CD4-positive, alpha-beta memory T cell (primary cell): ENCODE measurements around the gene TMEM167A. TPM values are rescaled to one million over a fixed set of nuclear protein-coding genes. Genes with fewer than 3 reads are reported as not detected.

Experiments used
- CTCF ChIA-PET: fragments of 350-600 bp; sonication (Branson Sonifier 250); formaldehyde crosslinking; loops from one replicate; lab custom pipeline; 2021; ENCODE audit warnings: inconsistent platforms; ENCODE audit not compliant: partially characterized antibody; lab: Charles Lee
- POLR2A ChIA-PET: fragments of 350-600 bp; sonication (Branson Sonifier 250); formaldehyde crosslinking; loops from one replicate; lab custom pipeline; 2021; ENCODE audit not compliant: partially characterized antibody; lab: Charles Lee
- DNase-seq, 5 donors: peaks; one replicate each; pipeline versions ENCODE4 v3.0.0 to v3.0.0-alpha.2; 2020 to 2022; ENCODE audit warnings: mixed read lengths in 1 of 5
- H3K27ac ChIP-seq: one replicate; pipeline ENCODE4 v1.7.0; 2013; ENCODE audit warnings: low read depth, low read length
- H3K27me3 ChIP-seq: 2 replicates; pipeline ENCODE4 v1.7.0; 2013; ENCODE audit warnings: mild to moderate bottlenecking, low read length, moderate library complexity; ENCODE audit not compliant: insufficient read depth
- H3K36me3 ChIP-seq: 2 replicates; pipeline ENCODE4 v1.7.0; 2013; ENCODE audit warnings: mild to moderate bottlenecking, low read length, moderate library complexity; ENCODE audit not compliant: insufficient read depth
- H3K4me1 ChIP-seq: 2 replicates; pipeline ENCODE4 v1.7.0; 2013; ENCODE audit warnings: mild to moderate bottlenecking, low read length, moderate library complexity; ENCODE audit not compliant: insufficient read depth
- H3K4me3 ChIP-seq, 2 donors: one replicate each; pipeline ENCODE4 v1.7.0; 2013; ENCODE audit warnings: low read length in 2 of 2, mild to moderate bottlenecking in 1 of 2
- H3K9me3 ChIP-seq, 2 donors: one replicate each; pipeline ENCODE4 v1.7.0; 2013; ENCODE audit warnings: low read length in 2 of 2, control low read depth in 1 of 2; ENCODE audit not compliant: control insufficient read depth in 1 of 2
- H3K27ac Mint-ChIP-seq, 7 donors: one replicate each; pipeline ENCODE4 v1.8.0; 2020 to 2021; ENCODE audit warnings: mixed read lengths in 7 of 7, mild to moderate bottlenecking in 6 of 7, inconsistent platforms in 3 of 7, moderate library complexity in 3 of 7
- H3K27me3 Mint-ChIP-seq, 2 donors: one replicate each; pipeline ENCODE4 v1.8.0; 2020 to 2021; ENCODE audit warnings: mixed read lengths in 2 of 2
- H3K36me3 Mint-ChIP-seq, 2 donors: one replicate each; pipeline ENCODE4 v1.8.0; 2020 to 2021; ENCODE audit warnings: mixed read lengths in 2 of 2, inconsistent platforms in 1 of 2, mild to moderate bottlenecking in 1 of 2
- H3K4me1 Mint-ChIP-seq, 4 donors: one replicate each; pipeline ENCODE4 v1.8.0; 2020 to 2021; ENCODE audit warnings: mixed read lengths in 4 of 4, mild to moderate bottlenecking in 1 of 4
- H3K4me3 Mint-ChIP-seq, 8 donors: one replicate each; pipeline ENCODE4 v1.8.0; 2020 to 2021; ENCODE audit warnings: mixed read lengths in 8 of 8, mild to moderate bottlenecking in 7 of 8, moderate library complexity in 6 of 8, inconsistent platforms in 3 of 8
- H3K9me3 Mint-ChIP-seq, 8 donors: one replicate each; pipeline ENCODE4 v1.8.0; 2020 to 2021; ENCODE audit warnings: mixed read lengths in 8 of 8, mild to moderate bottlenecking in 5 of 8, inconsistent platforms in 3 of 8, moderate library complexity in 1 of 8
- intact Hi-C: fragments of 100-400 bp; cut with micrococcal nuclease; formaldehyde crosslinking; loops from one replicate; pipeline ENCODE4 v1.15.1; 2023
- polyA plus RNA-seq, 2 donors: library from polyadenylated mRNA; unstranded; fragments of 300-500 nt; fragmentation: Illumina TruSeq; gene quantifications; one replicate each; pipeline ENCODE4 v1.2.3, GENCODE V29; 2021
- total RNA-seq, 2 experiments: library from RNA; stranded (reverse); gene quantifications; one replicate each; pipeline ENCODE4 v1.2.3, GENCODE V29; 2021

The TMEM167A gene
- total RNA-seq, result 10 to 100 TPM; 44.6 to 47.9 TPM
- 10 to 100 TPM; 67.3 to 84.3 TPM for polyA plus RNA-seq

GRCh38 chr5:83076742-83077661 is at the start of gene TMEM167A, which contains the start of gene XRCC4:
TMEM167A (minus strand) TSS chr5:83077394; CDS start chr5:83077323, 71 bp downstream.
XRCC4 (plus strand) TSS chr5:83077547; CDS start chr5:83104920, 27,373 bp downstream.
- intact Hi-C loops, result loop anchor here (1.0 to 5.0 kb wide), 7 partner anchors 15 to 1326 kb away; partner anchors contain the start of genes ATG10, RPS23 and SSBP2
- H3K9me3 Mint-ChIP-seq, result peaks cover 0 to 3% (median 0%) of the 10 kb centered on the region in 8 donors
- H3K9me3 ChIP-seq, result no peaks in the 10 kb centered on the region
- peaks cover 40 to 67% (median 53%) of the 10 kb centered on the region in 4 donors for H3K4me1 Mint-ChIP-seq
- CTCF ChIA-PET, result interaction anchor here (1.2 kb wide), 1 partner anchor 12 kb away, joined by 3 read pairs; no protein-coding TSS in a partner anchor
- H3K4me1 ChIP-seq, result peaks cover 53% of the 10 kb centered on the region
- peak within 1 kb of the TSS; percentile 95 to 99 (median 98) for H3K4me3 Mint-ChIP-seq
- H3K36me3 ChIP-seq, result no peaks in the 10 kb centered on the region
- no peaks in the 10 kb centered on the region for H3K27me3 Mint-ChIP-seq
- POLR2A ChIA-PET, result interaction anchor here (0.8 to 2.4 kb wide), 8 partner anchors 11 to 1326 kb away, joined by 3 to 9 read pairs (median 4); partner anchors contain the start of genes RPS23 and SSBP2
- peak; percentile 92 to 98 (median 95) for DNase-seq
- H3K27ac ChIP-seq, result peak within 1 kb of the TSS; percentile 85
- peak within 1 kb of the TSS; percentile 82 to 94 for H3K4me3 ChIP-seq
- peaks cover 15 to 24% of the 10 kb centered on the region in 2 donors for H3K36me3 Mint-ChIP-seq
- H3K27me3 ChIP-seq, result no peaks in the 10 kb centered on the region
- H3K27ac Mint-ChIP-seq, result peak within 1 kb of the TSS; percentile 91 to 99 (median 98)

- DNase-seq, result no peak
- Histone ChIP-seq H3K4me3 (no peak overlapping the region), H3K9me3 (no peaks in the 10 kb centered on the region), H3K27ac (no peak overlapping the region), H3K36me3 (no peaks in the 10 kb centered on the region), H3K4me1 (no peaks in the 10 kb centered on the region), H3K27me3 (no peaks in the 10 kb centered on the region)
- no peaks in the 10 kb centered on the region for H3K27me3 Mint-ChIP-seq
- CTCF ChIA-PET, result no interaction called here
- H3K36me3 Mint-ChIP-seq, result peaks cover 14 to 34% of the 10 kb centered on the region in 2 donors
- peaks cover 4 to 32% (median 19%) of the 10 kb centered on the region in 8 donors for H3K9me3 Mint-ChIP-seq
- H3K27ac Mint-ChIP-seq, result no peak overlapping the region
- intact Hi-C loops, result no loop called here
- no peak overlapping the region for H3K4me3 Mint-ChIP-seq
- no peaks in the 10 kb centered on the region for H3K4me1 Mint-ChIP-seq
- POLR2A ChIA-PET, result no interaction called here
Measured at GRCh38 chr5:83126501-83126900, 49.3 kb upstream of the TMEM167A start.

- peaks cover 7 to 34% of the 10 kb centered on the region in 2 donors for H3K36me3 Mint-ChIP-seq
Measured at GRCh38 chr5:83125560-83125959, 48.4 kb upstream of the TMEM167A start.

GRCh38 chr5:83124593-83124992 is 47.4 kb upstream of the TMEM167A start:
- POLR2A ChIA-PET, result no interaction called here
- no peak for DNase-seq
- Histone ChIP-seq H3K27me3 (no peaks in the 10 kb centered on the region), H3K36me3 (no peaks in the 10 kb centered on the region), H3K4me1 (no peaks in the 10 kb centered on the region), H3K9me3 (no peaks in the 10 kb centered on the region), H3K4me3 (no peak overlapping the region), H3K27ac (no peak overlapping the region)
- H3K4me3 Mint-ChIP-seq, result no peak overlapping the region
- H3K27ac Mint-ChIP-seq, result no peak overlapping the region
- CTCF ChIA-PET, result no interaction called here
- no peaks in the 10 kb centered on the region for H3K27me3 Mint-ChIP-seq
- intact Hi-C loops, result no loop called here
- peaks cover 5 to 31% of the 10 kb centered on the region in 2 donors for H3K36me3 Mint-ChIP-seq
- H3K9me3 Mint-ChIP-seq, result peaks cover 0 to 18% (median 10%) of the 10 kb centered on the region in 8 donors
- no peaks in the 10 kb centered on the region for H3K4me1 Mint-ChIP-seq

More at GRCh38 chr5:83125560-83125959, 48.4 kb upstream of the TMEM167A start:
- ChIA-PET POLR2A (no interaction called here), CTCF (no interaction called here)
- H3K9me3 ChIP-seq, result no peaks in the 10 kb centered on the region
- no peak overlapping the region for H3K4me3 ChIP-seq
- Mint-ChIP-seq H3K27me3 (no peaks in the 10 kb centered on the region), H3K4me1 (no peaks in the 10 kb centered on the region), H3K27ac (no peak overlapping the region), H3K4me3 (no peak overlapping the region), H3K9me3 (peaks cover 0 to 24% (median 15%) of the 10 kb centered on the region in 8 donors)
- H3K27me3 ChIP-seq, result no peaks in the 10 kb centered on the region
- no peak for DNase-seq
- intact Hi-C loops, result no loop called here
- H3K4me1 ChIP-seq, result no peaks in the 10 kb centered on the region
- H3K27ac ChIP-seq, result no peak overlapping the region
- H3K36me3 ChIP-seq, result no peaks in the 10 kb centered on the region

GRCh38 chr5:83118976-83119375 is 41.8 kb upstream of the TMEM167A start:
- Mint-ChIP-seq H3K27ac (no peak overlapping the region), H3K4me3 (no peak overlapping the region), H3K4me1 (no peaks in the 10 kb centered on the region), H3K27me3 (no peaks in the 10 kb centered on the region), H3K9me3 (peaks cover 0 to 10% (median 5%) of the 10 kb centered on the region in 8 donors), H3K36me3 (peaks cover 16 to 40% of the 10 kb centered on the region in 2 donors)
- no peaks in the 10 kb centered on the region for H3K4me1 ChIP-seq
- H3K9me3 ChIP-seq, result no peaks in the 10 kb centered on the region
- ChIA-PET POLR2A (no interaction called here), CTCF (no interaction called here)
- H3K36me3 ChIP-seq, result no peaks in the 10 kb centered on the region
- no peak overlapping the region for H3K27ac ChIP-seq
- intact Hi-C loops, result no loop called here
- no peak overlapping the region for H3K4me3 ChIP-seq
- DNase-seq, result no peak
- H3K27me3 ChIP-seq, result no peaks in the 10 kb centered on the region

GRCh38 chr5:83118471-83118870 is 41.3 kb upstream of the TMEM167A start:
- no peaks in the 10 kb centered on the region for H3K9me3 ChIP-seq
- H3K27ac ChIP-seq, result no peak overlapping the region
- no peaks in the 10 kb centered on the region for H3K27me3 ChIP-seq
- Mint-ChIP-seq H3K36me3 (peaks cover 17 to 42% of the 10 kb centered on the region in 2 donors), H3K4me1 (no peaks in the 10 kb centered on the region), H3K9me3 (peaks cover 0 to 10% (median 5%) of the 10 kb centered on the region in 8 donors), H3K4me3 (no peak overlapping the region), H3K27me3 (no peaks in the 10 kb centered on the region), H3K27ac (no peak overlapping the region)
- ChIA-PET CTCF (no interaction called here), POLR2A (no interaction called here)
- no peaks in the 10 kb centered on the region for H3K36me3 ChIP-seq
- no peaks in the 10 kb centered on the region for H3K4me1 ChIP-seq
- no peak overlapping the region for H3K4me3 ChIP-seq
- DNase-seq, result no peak
- intact Hi-C loops, result no loop called here

GRCh38 chr5:83115816-83116215 is 38.6 kb upstream of the TMEM167A start:
- no peak overlapping the region for H3K4me3 Mint-ChIP-seq
- no peaks in the 10 kb centered on the region for H3K4me1 ChIP-seq
- no peak for DNase-seq
- no peak overlapping the region for H3K4me3 ChIP-seq
- no peaks in the 10 kb centered on the region for H3K36me3 ChIP-seq
- no peaks in the 10 kb centered on the region for H3K27me3 Mint-ChIP-seq
- intact Hi-C loops, result no loop called here
- ChIA-PET POLR2A (no interaction called here), CTCF (no interaction called here)
- H3K4me1 Mint-ChIP-seq, result no peaks in the 10 kb centered on the region
- no peaks in the 10 kb centered on the region for H3K9me3 ChIP-seq
- H3K27ac ChIP-seq, result no peak overlapping the region
- no peaks in the 10 kb centered on the region for H3K27me3 ChIP-seq
- peaks cover 26 to 57% of the 10 kb centered on the region in 2 donors for H3K36me3 Mint-ChIP-seq
- H3K9me3 Mint-ChIP-seq, result peaks cover 0 to 18% (median 11%) of the 10 kb centered on the region in 8 donors
- no peak overlapping the region for H3K27ac Mint-ChIP-seq
